Uterus (tissue), 2 donors: ENCODE results near the gene ORAI3.

ENCODE experiments used
- CTCF ChIP-seq, 4 experiments: fragments of 200-600 bp in 2 of 4; fragments of 450-650 bp in 2 of 4; sonication (generic) in 2 of 4; IDR thresholded peaks; one replicate each; pipeline ENCODE4 v1.5.1; 2016 to 2019; ENCODE audit warnings: antibody characterized with exemption in 4 of 4, mild to moderate bottlenecking in 2 of 4, moderate library complexity in 1 of 4
- POLR2A ChIP-seq, 2 donors: fragments of 450-650 bp; IDR thresholded peaks; one replicate each; pipeline ENCODE4 v1.6.1; 2016; ENCODE audit warnings: antibody characterized with exemption in 2 of 2, mild to moderate bottlenecking in 1 of 2, moderate library complexity in 1 of 2

GRCh38 chr16:30951193-30951592 is 2.3 kb downstream of the ORAI3 start:
- TF ChIP-seq CTCF (IDR thresholded peaks at IDR 0.05) = no peak
- TF ChIP-seq POLR2A (IDR thresholded peaks at IDR 0.05) = no peak
